HepG2 (cell line): ENCODE measurements around the gene RGCC. TPM values are rescaled to one million over a fixed set of nuclear protein-coding genes. Genes with fewer than 3 reads are reported as not detected.

Source experiments
- BCL6 ChIP-seq: IDR thresholded peaks from 2 replicates; pipeline ENCODE4 v1.6.1; 2016; ENCODE audit warnings: missing genetic modification reagents, missing compliant biosample characterization
- BORCS8-MEF2B ChIP-seq: sonication (generic); formaldehyde crosslinking; IDR thresholded peaks from 2 replicates; pipeline ENCODE4 v1.8.0; 2022; ENCODE audit warnings: mild to moderate bottlenecking, missing genetic modification reagents
- CREBL2 ChIP-seq: sonication (generic); formaldehyde crosslinking; IDR thresholded peaks from 2 replicates; pipeline ENCODE4 v1.8.1; 2023; ENCODE audit warnings: missing genetic modification reagents, mild to moderate bottlenecking, borderline replicate concordance
- FOSL2 ChIP-seq: sonication (generic); formaldehyde crosslinking; IDR thresholded peaks from 2 replicates; pipeline ENCODE4 v1.4.0; 2020; ENCODE audit warnings: missing genetic modification reagents
- HHEX ChIP-seq: IDR thresholded peaks from 2 replicates; pipeline ENCODE4 v1.6.1; 2016; ENCODE audit warnings: control low read depth
- JUND ChIP-seq: sonication (generic); formaldehyde crosslinking; IDR thresholded peaks from 2 replicates; pipeline ENCODE4 v1.8.0; 2022; ENCODE audit warnings: mild to moderate bottlenecking, missing genetic modification reagents
- MIER3 ChIP-seq: IDR thresholded peaks from 2 replicates; pipeline ENCODE4 v1.6.1; 2016; ENCODE audit warnings: missing compliant biosample characterization, borderline replicate concordance
- SMARCE1 ChIP-seq: fragments of 450-650 bp; IDR thresholded peaks from 2 replicates; pipeline ENCODE4 v1.6.1; 2017; ENCODE audit warnings: borderline replicate concordance
- SP5 ChIP-seq: IDR thresholded peaks from 2 replicates; pipeline ENCODE4 v1.6.1; 2016; ENCODE audit warnings: low read depth, borderline replicate concordance
- TEAD2 ChIP-seq: sonication (generic); formaldehyde crosslinking; IDR thresholded peaks from 2 replicates; pipeline ENCODE4 v1.9.0; 2021; ENCODE audit warnings: missing genetic modification reagents
- U2AF2 ChIP-seq: fragments of 200-400 bp; formaldehyde crosslinking; IDR thresholded peaks from 2 replicates; pipeline ENCODE4 v1.6.1; 2017; ENCODE audit warnings: low read depth, mild to moderate bottlenecking, low read length
- ZBTB21 ChIP-seq: sonication (generic); formaldehyde crosslinking; IDR thresholded peaks from 2 replicates; pipeline ENCODE4 v1.4.0; 2020; ENCODE audit warnings: missing genetic modification reagents
- ZBTB43 ChIP-seq: sonication (generic); formaldehyde crosslinking; conservative IDR thresholded peaks from 2 replicates; pipeline ENCODE4 v1.4.0; 2020; ENCODE audit warnings: missing genetic modification reagents
- ZBTB7A ChIP-seq: sonication (generic); formaldehyde crosslinking; IDR thresholded peaks from 2 replicates; pipeline ENCODE4 v1.8.0; 2022; ENCODE audit warnings: mild to moderate bottlenecking, missing genetic modification reagents
- ZNF205 ChIP-seq: IDR thresholded peaks from 2 replicates; pipeline ENCODE4 v1.6.1; 2018; ENCODE audit warnings: missing biosample characterization, missing genetic modification reagents
- ZNF230 ChIP-seq: sonication (generic); formaldehyde crosslinking; IDR thresholded peaks from 2 replicates; pipeline ENCODE4 v1.4.0; 2020; ENCODE audit warnings: mild to moderate bottlenecking, missing genetic modification reagents
- ZNF547 ChIP-seq: sonication (generic); formaldehyde crosslinking; IDR thresholded peaks from 2 replicates; pipeline ENCODE4 v1.5.1; 2020; ENCODE audit warnings: mild to moderate bottlenecking, missing genetic modification reagents
- ZNF687 ChIP-seq: sonication (generic); formaldehyde crosslinking; IDR thresholded peaks from 2 replicates; pipeline ENCODE4 v1.5.1; 2020; ENCODE audit warnings: mild to moderate bottlenecking, missing genetic modification reagents, moderate library complexity
- ZNF710 ChIP-seq: sonication (generic); formaldehyde crosslinking; IDR thresholded peaks from 2 replicates; pipeline ENCODE4 v1.5.0; 2020; ENCODE audit warnings: mild to moderate bottlenecking, missing genetic modification reagents, borderline replicate concordance
- ZNF776 ChIP-seq: sonication (generic); formaldehyde crosslinking; IDR thresholded peaks from 2 replicates; pipeline ENCODE4 v1.4.0; 2020; ENCODE audit warnings: mild to moderate bottlenecking, missing genetic modification reagents
- polyA plus RNA-seq, 8 experiments: library from polyadenylated mRNA; depleted of rRNA in 3 of 8; stranded (reverse) in 7 of 8; unstranded in 1 of 8; fragments of >200 nt; fragmentation: Illumina TruSeq in 4 of 8; extraction: Trizol in 4 of 8; gene quantifications; 2 replicates each; pipeline versions ENCODE4 v1.2.1 to v1.2.3, GENCODE V29; 2011 to 2016; ENCODE audit warnings: low read depth in 4 of 8, missing spikeins in 1 of 8, mixed read lengths in 1 of 8; ENCODE audit not compliant: insufficient read depth in 1 of 8
- total RNA-seq, 5 experiments: library from RNA; depleted of rRNA; stranded (reverse); fragments of >200 nt; fragmentation: Illumina TruSeq; extraction: Trizol; gene quantifications; 2 replicates each; pipeline ENCODE4 v1.2.3, GENCODE V29; 2016; ENCODE audit warnings: low read depth in 1 of 5

Gene RGCC
- total and polyA plus RNA-seq, 2 of the 13 experiments (the other 11 are each of a cell fraction or from before 2014, with no cell fraction given), result 0.20 to 8.4 TPM

DNA sequence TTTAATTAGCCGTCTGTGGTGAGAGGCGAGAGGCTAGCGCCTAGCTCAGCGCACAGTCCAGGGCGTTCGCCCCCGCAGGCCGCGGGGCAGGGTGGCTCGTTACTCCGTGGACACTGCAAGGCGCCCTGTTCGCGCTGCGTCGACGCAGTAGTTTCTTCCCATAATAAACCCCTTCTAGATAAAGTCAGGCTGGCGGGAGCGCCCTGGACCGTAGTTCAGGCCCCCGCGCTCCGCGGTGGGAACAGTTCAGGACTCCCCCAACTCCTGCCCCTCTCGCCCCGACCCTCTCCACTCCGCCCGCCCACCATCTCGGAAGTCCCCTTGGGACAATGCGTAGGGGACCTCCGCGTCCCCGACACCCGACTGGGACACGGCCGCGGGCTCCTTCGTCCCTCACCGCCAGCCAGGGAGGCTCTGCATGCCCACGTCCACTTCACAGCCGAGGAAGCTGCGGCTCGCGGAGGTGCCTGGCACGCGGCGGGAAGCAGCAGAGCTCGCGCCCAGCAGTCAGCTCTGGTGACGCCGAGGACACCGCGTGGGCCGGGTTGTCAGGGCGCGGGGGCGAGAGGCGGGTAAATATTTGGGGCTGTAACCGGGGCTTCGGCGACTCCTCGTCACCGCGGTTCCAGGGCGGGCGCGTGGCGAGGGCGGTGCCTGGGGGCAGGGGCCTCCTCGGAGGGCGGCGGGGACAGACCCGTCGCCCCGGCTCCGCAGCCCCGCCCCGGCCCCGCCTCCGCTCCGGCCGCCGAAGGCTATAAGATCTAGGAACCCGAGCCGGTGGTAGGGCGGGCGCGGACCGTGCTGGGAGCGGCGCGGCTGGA lies at the start of gene RGCC (continued):
- TF ChIP-seq ZNF687 (CRISPR knock-in tag) (peak; percentile 98), ZBTB7A (0 out of 2 replicates have a peak, but pooled peaks have one; percentile 63), BORCS8-MEF2B (CRISPR knock-in tag) (peak; percentile 60; the same call in 1 of the 2 replicates), ZBTB21 (CRISPR knock-in tag) (no peak), CREBL2 (CRISPR knock-in tag) (peak; percentile 97; the same call in 1 of the 2 replicates), ZBTB43 (CRISPR knock-in tag) (peak; percentile 59; the same call in 1 of the 2 replicates), ZNF205 (no peak), U2AF2 (no peak), ZNF710 (CRISPR knock-in tag) (no peak), SP5 (0 out of 2 replicates have a peak, but pooled peaks have one; percentile 16), HHEX (CRISPR knock-in tag) (no peak), FOSL2 (CRISPR knock-in tag) (peak; percentile 31; the same call in 1 of the 2 replicates), ZNF776 (peak; percentile 48; the same call in 1 of the 2 replicates), ZNF547 (CRISPR knock-in tag) (peak; percentile 92), BCL6 (CRISPR knock-in tag) (peak; percentile 32; the same call in 1 of the 2 replicates), TEAD2 (0 out of 2 replicates have a peak, but pooled peaks have one; percentile 37), JUND (CRISPR knock-in tag) (no peak), MIER3 (CRISPR knock-in tag) (no peak), ZNF230 (CRISPR knock-in tag) (0 out of 2 replicates have a peak, but pooled peaks have one; percentile 27), SMARCE1 (no peak)
